Fibroblast of skin of scalp (primary cell): ENCODE measurements around the gene KCNJ1.

Experiments
- DNase-seq: peaks from one replicate; pipeline ENCODE4 v3.0.0-alpha.2; 2013

KCNJ1 gene

GRCh38 chr11:128848815-128849455 is 18.2 kb downstream of the KCNJ1 start:
- peak; percentile 33 for DNase-seq

GRCh38 chr11:128846985-128847384 is 20.1 kb downstream of the KCNJ1 start:
- no peak for DNase-seq

GRCh38 chr11:128845334-128845780 is 21.7 kb downstream of the KCNJ1 start:
- no peak for DNase-seq

GRCh38 chr11:128843198-128843785 is 23.8 kb downstream of the KCNJ1 start:
- DNase-seq: no peak

- no peak for DNase-seq
These were observed 25.5 kb downstream of the KCNJ1 start for GRCh38 chr11:128841461-128842072.

GRCh38 chr11:128840783-128841182 is 26.3 kb downstream of the KCNJ1 start:
- no peak for DNase-seq

- no peak for DNase-seq
These were observed 27.0 kb downstream of the KCNJ1 start for GRCh38 chr11:128840137-128840536.

GRCh38 chr11:128839081-128839480 is 28.0 kb downstream of the KCNJ1 start:
- DNase-seq: no peak

GRCh38 chr11:128837627-128838026 is 29.5 kb downstream of the KCNJ1 start:
- DNase-seq: no peak

GRCh38 chr11:128835741-128836430 is 31.2 kb downstream of the KCNJ1 start:
- peak; percentile 59 for DNase-seq

- DNase-seq: no peak
These were observed 32.9 kb downstream of the KCNJ1 start for GRCh38 chr11:128834157-128834556.

- DNase-seq: no peak
These were observed 35.0 kb downstream of the KCNJ1 start for GRCh38 chr11:128832121-128832497.

GRCh38 chr11:128831174-128832120 is 35.6 kb downstream of the KCNJ1 start:
- DNase-seq: peak; percentile 82

GRCh38 chr11:128830290-128831173 is 36.6 kb downstream of the KCNJ1 start:
- no peak for DNase-seq

- DNase-seq: no peak
These were observed 38.7 kb downstream of the KCNJ1 start for GRCh38 chr11:128828350-128828749.

- DNase-seq: no peak
These were observed 39.8 kb downstream of the KCNJ1 start for GRCh38 chr11:128827191-128827893.

GRCh38 chr11:128825050-128825784 is 41.9 kb downstream of the KCNJ1 start:
- DNase-seq: no peak

GRCh38 chr11:128824191-128825049 is 42.7 kb downstream of the KCNJ1 start:
- no peak for DNase-seq

- DNase-seq: no peak
These were observed 43.3 kb downstream of the KCNJ1 start for GRCh38 chr11:128823753-128824152.
